ENCODE results near the gene PPP2R2C.

PPP2R2C gene

GRCh38 chr4:6450709-6451108 is 21.7 kb downstream of the PPP2R2C start:
- Mint-ChIP-seq H3K27ac (no peak overlapping the region), H3K27me3 (peaks cover 8% of the 10 kb centered on the region), H3K4me3 (no peak overlapping the region), H3K9me3 (ENCODE audit: low read depth) (no peaks in the 10 kb centered on the region), H3K36me3 (no peaks in the 10 kb centered on the region), H3K4me1 (ENCODE audit: low read depth) (no peaks in the 10 kb centered on the region)

DNA sequence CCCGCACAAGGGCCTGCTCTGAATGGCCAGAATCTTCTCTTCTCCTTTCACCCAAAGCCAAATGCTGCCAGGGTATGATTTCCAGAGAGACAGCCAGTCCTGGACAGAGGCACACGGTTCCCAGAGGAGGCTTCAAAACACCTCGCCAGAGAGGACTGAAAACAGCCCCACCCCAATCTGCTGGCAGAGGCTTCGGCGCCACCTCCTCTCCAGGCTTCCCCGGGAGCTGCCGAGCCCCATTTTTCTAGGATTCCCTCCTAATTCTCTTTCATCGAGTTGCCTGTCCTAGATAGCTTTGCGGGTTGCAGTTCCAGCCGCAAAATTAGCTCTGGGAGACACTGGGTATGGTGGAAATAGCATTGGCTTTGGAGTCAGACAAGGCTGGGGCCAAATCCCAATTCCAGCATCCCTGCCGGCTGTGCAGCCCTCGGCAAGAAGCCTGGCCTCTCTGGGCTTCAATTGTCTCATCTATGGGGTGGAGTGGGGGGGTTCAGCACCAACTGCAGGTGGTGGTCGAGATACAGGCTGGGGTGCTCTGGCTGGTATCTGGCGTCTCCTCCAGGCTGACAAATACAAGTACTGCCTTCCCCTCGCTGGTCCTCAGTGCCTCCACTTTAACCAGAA is 22.6 kb downstream of the PPP2R2C start:
- Mint-ChIP-seq H3K4me1 (ENCODE audit: low read depth) (no peaks in the 10 kb centered on the region), H3K4me3 (no peak overlapping the region), H3K36me3 (no peaks in the 10 kb centered on the region), H3K9me3 (ENCODE audit: low read depth) (no peaks in the 10 kb centered on the region), H3K27ac (no peak overlapping the region), H3K27me3 (peaks cover 6% of the 10 kb centered on the region)

GRCh38 chr4:6449335-6449734 is 23.1 kb downstream of the PPP2R2C start:
- Mint-ChIP-seq H3K9me3 (ENCODE audit: low read depth) (no peaks in the 10 kb centered on the region), H3K27me3 (peaks cover 6% of the 10 kb centered on the region), H3K36me3 (no peaks in the 10 kb centered on the region), H3K4me1 (ENCODE audit: low read depth) (no peaks in the 10 kb centered on the region), H3K4me3 (no peak overlapping the region), H3K27ac (no peak overlapping the region)

GRCh38 chr4:6448476-6449170 is 23.8 kb downstream of the PPP2R2C start:
- H3K27ac Mint-ChIP-seq = no peak overlapping the region
- no peaks in the 10 kb centered on the region for H3K36me3 Mint-ChIP-seq
- H3K27me3 Mint-ChIP-seq = peaks cover 6% of the 10 kb centered on the region
- no peaks in the 10 kb centered on the region for H3K4me1 Mint-ChIP-seq (ENCODE audit: low read depth)
- H3K9me3 Mint-ChIP-seq (ENCODE audit: low read depth) = no peaks in the 10 kb centered on the region
- no peak overlapping the region for H3K4me3 Mint-ChIP-seq

GRCh38 chr4:6447672-6448171 is 24.7 kb downstream of the PPP2R2C start:
- Mint-ChIP-seq H3K27ac (no peak overlapping the region), H3K4me3 (no peak overlapping the region), H3K27me3 (peaks cover 9% of the 10 kb centered on the region), H3K4me1 (ENCODE audit: low read depth) (no peaks in the 10 kb centered on the region), H3K9me3 (ENCODE audit: low read depth) (no peaks in the 10 kb centered on the region), H3K36me3 (no peaks in the 10 kb centered on the region)

DNA sequence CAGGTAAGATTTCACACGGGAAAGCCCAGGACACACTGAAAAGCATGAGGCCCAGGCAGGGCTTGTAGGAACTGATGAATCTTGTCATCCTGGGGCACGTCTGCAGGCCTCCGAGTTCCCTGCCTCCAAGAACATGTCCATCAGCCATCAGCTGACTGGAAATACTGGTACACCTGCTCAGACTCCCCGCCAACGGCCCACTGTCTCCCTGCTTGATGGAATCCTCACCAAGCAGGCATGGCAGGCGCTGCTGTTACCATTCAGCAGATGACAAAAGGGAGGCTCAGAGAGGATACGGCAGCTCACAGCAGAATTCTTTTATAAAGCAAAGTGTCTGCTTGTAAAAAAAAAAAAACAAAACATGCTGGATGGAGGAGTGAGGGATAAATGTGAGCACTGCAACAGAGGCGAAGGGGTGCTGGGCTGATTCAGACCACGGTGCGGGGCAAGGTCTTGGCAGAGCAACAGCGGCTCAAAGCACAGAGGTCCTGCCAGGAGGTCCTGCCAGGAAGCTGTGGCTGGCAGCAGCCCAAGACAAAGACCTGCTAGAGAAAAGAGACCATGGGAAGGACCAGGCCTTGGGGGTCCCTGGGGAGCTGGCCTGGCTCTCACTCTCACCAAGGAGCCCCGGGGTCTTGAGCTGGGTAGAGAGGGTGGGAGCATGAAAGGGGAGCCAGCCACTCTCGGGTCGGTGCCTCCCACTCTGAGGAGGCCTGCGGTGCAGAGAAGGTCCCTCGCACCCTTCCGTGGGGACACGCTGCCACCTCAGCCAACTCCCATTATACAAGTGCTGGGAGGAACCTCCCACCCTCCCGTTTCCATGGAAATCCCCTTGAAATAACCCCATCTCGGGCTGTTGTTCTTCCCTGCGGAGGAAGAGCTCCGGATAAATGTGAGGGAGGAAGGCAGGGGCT is 25.6 kb downstream of the PPP2R2C start:
- peaks cover 9% of the 10 kb centered on the region for H3K27me3 Mint-ChIP-seq
- H3K4me1 Mint-ChIP-seq (ENCODE audit: low read depth) = no peaks in the 10 kb centered on the region
- no peak overlapping the region for H3K27ac Mint-ChIP-seq
- H3K9me3 Mint-ChIP-seq (ENCODE audit: low read depth) = no peaks in the 10 kb centered on the region
- no peaks in the 10 kb centered on the region for H3K36me3 Mint-ChIP-seq
- no peak overlapping the region for H3K4me3 Mint-ChIP-seq

- H3K36me3 Mint-ChIP-seq = no peaks in the 10 kb centered on the region
- H3K9me3 Mint-ChIP-seq (ENCODE audit: low read depth) = no peaks in the 10 kb centered on the region
- H3K4me3 Mint-ChIP-seq = no peak overlapping the region
- peaks cover 9% of the 10 kb centered on the region for H3K27me3 Mint-ChIP-seq
- H3K27ac Mint-ChIP-seq = no peak overlapping the region
- no peaks in the 10 kb centered on the region for H3K4me1 Mint-ChIP-seq (ENCODE audit: low read depth)
Observed at GRCh38 chr4:6446130-6446482, 26.3 kb downstream of the PPP2R2C start.

DNA sequence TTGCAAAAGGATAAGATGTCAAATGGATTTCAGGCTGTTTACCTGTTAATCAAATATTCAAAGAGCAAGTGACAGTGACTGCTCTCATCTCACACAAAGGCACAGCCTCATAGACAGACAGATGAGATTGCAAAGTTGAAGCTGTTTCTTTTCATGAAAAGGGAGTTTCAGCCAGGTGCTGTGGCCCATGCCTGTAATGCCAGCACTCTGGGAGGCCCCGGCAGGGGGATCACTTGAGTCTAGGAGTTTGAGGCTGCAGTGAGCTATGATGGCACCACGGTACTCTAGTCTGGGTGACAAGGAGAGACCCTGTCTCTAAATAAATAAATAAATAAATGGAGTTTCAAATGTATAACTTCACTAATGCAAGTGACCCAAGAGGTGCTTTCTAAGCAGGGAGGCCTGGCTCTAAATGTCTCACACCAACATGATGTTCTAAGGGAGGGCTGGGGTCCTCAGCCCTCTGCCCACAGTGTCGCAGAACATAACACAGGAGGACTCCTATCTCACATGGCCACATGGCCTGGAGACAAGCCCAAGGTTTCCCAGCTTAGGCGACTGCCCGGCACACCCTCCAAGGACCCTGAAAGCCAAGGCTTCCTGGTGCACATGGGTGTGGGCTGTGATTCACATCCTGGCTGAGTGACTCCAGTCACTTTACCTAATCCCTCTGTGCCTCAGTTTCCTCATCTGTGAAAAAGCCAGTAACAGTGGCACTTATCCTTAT is 26.8 kb downstream of the PPP2R2C start:
- no peaks in the 10 kb centered on the region for H3K9me3 Mint-ChIP-seq (ENCODE audit: low read depth)
- H3K4me1 Mint-ChIP-seq (ENCODE audit: low read depth) = no peaks in the 10 kb centered on the region
- H3K36me3 Mint-ChIP-seq = no peaks in the 10 kb centered on the region
- no peak overlapping the region for H3K27ac Mint-ChIP-seq
- H3K27me3 Mint-ChIP-seq = peaks cover 10% of the 10 kb centered on the region
- no peak overlapping the region for H3K4me3 Mint-ChIP-seq

GRCh38 chr4:6444582-6444981 is 27.8 kb downstream of the PPP2R2C start:
- Mint-ChIP-seq H3K4me3 (no peak overlapping the region), H3K27ac (no peak overlapping the region), H3K36me3 (no peaks in the 10 kb centered on the region), H3K4me1 (ENCODE audit: low read depth) (no peaks in the 10 kb centered on the region), H3K9me3 (ENCODE audit: low read depth) (no peaks in the 10 kb centered on the region), H3K27me3 (peaks cover 9% of the 10 kb centered on the region)

DNA sequence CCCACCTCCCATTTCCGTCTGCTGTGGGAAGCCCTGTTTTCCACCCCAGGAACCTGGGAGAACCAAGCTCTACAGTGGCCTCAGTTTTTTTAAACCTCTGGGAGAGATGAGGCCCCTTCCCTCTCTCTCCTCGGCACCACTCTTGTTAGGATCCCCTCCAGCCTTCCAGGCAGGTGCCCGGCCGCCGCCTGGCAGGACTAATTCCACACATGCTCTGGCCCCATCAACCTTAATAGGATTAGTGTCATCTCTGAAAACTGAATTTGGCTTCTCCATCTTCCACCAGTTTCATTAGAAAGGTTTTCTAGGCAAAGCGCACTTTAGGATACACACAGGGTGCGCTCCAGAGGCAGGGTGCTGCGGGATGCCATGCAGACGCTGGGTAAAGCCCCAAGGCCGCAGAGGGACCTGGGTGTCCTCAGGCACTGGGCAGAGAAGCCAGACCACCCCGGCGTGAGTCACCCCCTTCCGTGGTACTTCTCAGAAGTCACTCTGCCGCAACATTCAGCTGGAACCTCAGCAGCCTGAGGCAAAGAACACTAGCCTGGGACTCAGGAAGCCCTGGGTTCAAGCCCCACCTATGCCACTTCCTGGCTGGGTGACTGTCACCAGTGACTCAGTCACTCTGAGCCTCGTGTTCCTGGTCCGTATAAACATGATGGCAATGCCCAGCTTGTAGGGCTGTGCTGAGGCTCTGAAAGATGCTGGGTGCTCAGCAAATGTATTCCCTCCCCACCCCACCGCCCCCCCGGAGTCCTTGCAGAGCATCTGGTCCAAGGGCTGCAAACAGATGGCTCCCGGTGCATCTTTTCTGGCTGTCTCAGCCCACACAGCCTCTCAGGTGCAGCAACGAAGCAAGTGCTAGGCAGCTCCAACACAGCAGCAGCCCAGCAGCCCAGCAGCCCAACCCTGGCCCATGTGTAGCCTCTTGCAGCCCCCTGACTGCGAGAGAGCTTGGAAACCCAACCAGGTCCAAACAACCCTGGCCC is 29.1 kb downstream of the PPP2R2C start:
- Mint-ChIP-seq H3K9me3 (ENCODE audit: low read depth) (no peaks in the 10 kb centered on the region), H3K27me3 (peaks cover 9% of the 10 kb centered on the region), H3K36me3 (no peaks in the 10 kb centered on the region), H3K4me1 (ENCODE audit: low read depth) (no peaks in the 10 kb centered on the region), H3K4me3 (no peak overlapping the region), H3K27ac (no peak overlapping the region)

DNA sequence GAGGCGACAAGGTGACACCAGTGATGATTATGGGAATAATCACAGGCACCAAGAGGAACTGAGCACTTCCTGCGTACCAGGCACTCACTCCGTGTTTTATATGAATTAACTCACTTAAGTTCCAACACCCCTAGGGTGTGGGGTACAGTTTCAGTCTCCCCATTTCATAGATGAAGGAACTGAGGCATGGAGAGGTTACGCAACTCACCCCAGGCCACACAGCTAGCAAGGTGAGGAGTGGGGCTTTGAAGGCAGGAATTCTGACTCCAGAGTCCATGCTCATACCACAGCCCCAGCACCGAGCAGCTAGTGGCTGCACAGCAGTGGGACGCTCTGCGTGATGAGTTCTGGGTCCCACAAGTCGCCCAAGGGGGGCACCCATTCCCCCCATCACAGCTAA is 29.9 kb downstream of the PPP2R2C start:
- no peaks in the 10 kb centered on the region for H3K4me1 Mint-ChIP-seq (ENCODE audit: low read depth)
- H3K4me3 Mint-ChIP-seq = no peak overlapping the region
- H3K36me3 Mint-ChIP-seq = no peaks in the 10 kb centered on the region
- H3K9me3 Mint-ChIP-seq (ENCODE audit: low read depth) = no peaks in the 10 kb centered on the region
- no peak overlapping the region for H3K27ac Mint-ChIP-seq
- peaks cover 9% of the 10 kb centered on the region for H3K27me3 Mint-ChIP-seq

DNA sequence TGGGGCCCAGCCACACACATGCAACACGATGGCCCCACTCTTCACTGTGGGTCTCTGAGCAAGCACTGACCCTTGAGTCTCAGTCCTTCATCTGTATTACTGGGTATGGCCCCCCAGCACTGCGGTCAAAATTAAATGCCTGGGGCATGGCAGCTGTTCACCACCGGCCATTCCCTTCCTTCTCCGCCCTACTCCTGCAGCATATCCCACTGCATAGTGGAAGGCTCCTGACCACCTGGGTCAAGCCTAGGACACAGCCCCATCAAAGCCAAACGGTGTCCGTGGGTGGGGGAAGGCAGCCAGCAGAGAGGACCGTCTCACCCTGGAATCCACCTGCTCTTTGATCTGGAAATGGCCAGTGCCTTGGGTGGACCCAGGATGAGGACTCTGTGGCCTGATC is 30.7 kb downstream of the PPP2R2C start:
- no peaks in the 10 kb centered on the region for H3K36me3 Mint-ChIP-seq
- peaks cover 9% of the 10 kb centered on the region for H3K27me3 Mint-ChIP-seq
- no peak overlapping the region for H3K4me3 Mint-ChIP-seq
- no peaks in the 10 kb centered on the region for H3K4me1 Mint-ChIP-seq (ENCODE audit: low read depth)
- H3K27ac Mint-ChIP-seq = no peak overlapping the region
- H3K9me3 Mint-ChIP-seq (ENCODE audit: low read depth) = no peaks in the 10 kb centered on the region

GRCh38 chr4:6441202-6441582 is 31.2 kb downstream of the PPP2R2C start:
- H3K9me3 Mint-ChIP-seq (ENCODE audit: low read depth) = no peaks in the 10 kb centered on the region
- no peak overlapping the region for H3K4me3 Mint-ChIP-seq
- peaks cover 9% of the 10 kb centered on the region for H3K27me3 Mint-ChIP-seq
- H3K36me3 Mint-ChIP-seq = no peaks in the 10 kb centered on the region
- H3K27ac Mint-ChIP-seq = no peak overlapping the region
- no peaks in the 10 kb centered on the region for H3K4me1 Mint-ChIP-seq (ENCODE audit: low read depth)

All from activated naive CD8-positive, alpha-beta T cell (primary cell).